B cell (primary cell): Measurements from ENCODE around the gene RPL39L.

Source experiments
- CTCF ChIP-seq: fragments of 200-600 bp; IDR thresholded peaks from one replicate; pipeline ENCODE4 v1.8.0; 2022; ENCODE audit warnings: antibody characterized with exemption, mild to moderate bottlenecking
- EZH2 ChIP-seq: IDR thresholded peaks from 2 replicates; pipeline ENCODE4 v1.6.1; 2012; ENCODE audit warnings: borderline replicate concordance, low read depth, mild to moderate bottlenecking, moderate library complexity, low read length; ENCODE audit not compliant: insufficient read depth, poor library complexity, severe bottlenecking

GRCh38 chr3:187185759-187186158 is 46.5 kb upstream of the RPL39L start:
- TF ChIP-seq CTCF (no peak), EZH2 (no peak)
